ENCODE results near the gene KMT2C. TPM values are rescaled to one million over a fixed set of nuclear protein-coding genes. Genes with fewer than 3 reads are reported as not detected.
A peak's percentile ranks its signal among the peaks of the same experiment; 100 is the strongest.

The KMT2C gene
- total and polyA plus RNA-seq, 2 experiments from 2014 or later = 21.9 to 47.7 TPM

- H3K36me3 ChIP-seq (replicated peaks; ENCODE audit: insufficient read depth, low read depth) = no peaks in the 10 kb centered on the region
- DNase-seq (ENCODE audit: low spot score) = peak; percentile 26
- TF ChIP-seq EZH2phosphoT487 (IDR thresholded peaks at IDR 0.05; ENCODE audit: low read depth, severe bottlenecking, unreplicated experiment) (no peak), CTCF (IDR thresholded peaks at IDR 0.05; ENCODE audit: poor library complexity) (no peak), EZH2 (IDR thresholded peaks at IDR 0.05; ENCODE audit: borderline replicate concordance) (no peak)
- H3K79me2 ChIP-seq = peaks cover 37% of the 10 kb centered on the region
- H3K27me3 ChIP-seq = no peaks in the 10 kb centered on the region
- no peaks in the 10 kb centered on the region for H3K9me2 ChIP-seq (replicated peaks; ENCODE audit: insufficient read depth)
- WGBS (ENCODE audit: low lambda C conversion rate, missing lambda C conversion rate) = 29% methylated on average over 1 of the region's 1 CpG
- H3K27ac ChIP-seq = no peak overlapping the region
- no peaks in the 10 kb centered on the region for H3K9me3 ChIP-seq (ENCODE audit: low read depth)
- H2AFZ ChIP-seq = no peak overlapping the region
- peaks cover 8% of the 10 kb centered on the region for H3K4me1 ChIP-seq (ENCODE audit: insufficient read depth)
- no peak overlapping the region for H3K4me2 ChIP-seq
- H4K20me1 ChIP-seq (ENCODE audit: insufficient read depth, poor library complexity, severe bottlenecking) = no peaks in the 10 kb centered on the region
- no peak overlapping the region for H3K4me3 ChIP-seq
Observed at GRCh38 chr7:152086513-152086912, 349.3 kb downstream of the KMT2C start.

GRCh38 chr7:152085131-152085530, 350.7 kb downstream of the KMT2C start:
- peaks cover 32% of the 10 kb centered on the region for H3K79me2 ChIP-seq
- no peak overlapping the region for H3K4me3 ChIP-seq
- no peak overlapping the region for H3K27ac ChIP-seq
- TF ChIP-seq CTCF (IDR thresholded peaks at IDR 0.05; ENCODE audit: poor library complexity) (no peak), EZH2 (IDR thresholded peaks at IDR 0.05; ENCODE audit: borderline replicate concordance) (no peak), EZH2phosphoT487 (IDR thresholded peaks at IDR 0.05; ENCODE audit: low read depth, severe bottlenecking, unreplicated experiment) (no peak)
- no peaks in the 10 kb centered on the region for H3K27me3 ChIP-seq
- H2AFZ ChIP-seq = no peak overlapping the region
- no peaks in the 10 kb centered on the region for H3K36me3 ChIP-seq (replicated peaks; ENCODE audit: insufficient read depth, low read depth)
- H4K20me1 ChIP-seq (ENCODE audit: insufficient read depth, poor library complexity, severe bottlenecking) = no peaks in the 10 kb centered on the region
- no peak overlapping the region for H3K4me2 ChIP-seq
- no peaks in the 10 kb centered on the region for H3K9me2 ChIP-seq (replicated peaks; ENCODE audit: insufficient read depth)
- WGBS (ENCODE audit: low lambda C conversion rate, missing lambda C conversion rate) = 85% methylated on average over 3 of the region's 3 CpGs
- no peak for DNase-seq (ENCODE audit: low spot score)
- peaks cover 8% of the 10 kb centered on the region for H3K4me1 ChIP-seq (ENCODE audit: insufficient read depth)
- H3K9me3 ChIP-seq (ENCODE audit: low read depth) = no peaks in the 10 kb centered on the region

Small RNAs within 50 kb of the gene (small RNA-seq; reads per million reads assigned to genes)
- not detected for gene AC104692.1
- gene AC104692.2 = not detected
- gene RF00019 = not detected

Other genes starting within 250 kb of the KMT2C start
- gene XRCC2, start 240.1 kb upstream of the KMT2C start, total RNA-seq = 1.2 and 2.3 TPM in 2 replicates
- 1.1 and 1.2 TPM in 2 replicates for gene XRCC2, start 240.1 kb upstream of the KMT2C start, polyA plus RNA-seq